Measurements from ENCODE around the gene CDK5RAP2.

Gene CDK5RAP2

GRCh38 chr9:120410925-120411501, 169.0 kb downstream of the CDK5RAP2 start:
- DNase-seq (ENCODE audit: extremely low read depth in 1 of 2, low read depth in 1 of 2) = no peak

DNA sequence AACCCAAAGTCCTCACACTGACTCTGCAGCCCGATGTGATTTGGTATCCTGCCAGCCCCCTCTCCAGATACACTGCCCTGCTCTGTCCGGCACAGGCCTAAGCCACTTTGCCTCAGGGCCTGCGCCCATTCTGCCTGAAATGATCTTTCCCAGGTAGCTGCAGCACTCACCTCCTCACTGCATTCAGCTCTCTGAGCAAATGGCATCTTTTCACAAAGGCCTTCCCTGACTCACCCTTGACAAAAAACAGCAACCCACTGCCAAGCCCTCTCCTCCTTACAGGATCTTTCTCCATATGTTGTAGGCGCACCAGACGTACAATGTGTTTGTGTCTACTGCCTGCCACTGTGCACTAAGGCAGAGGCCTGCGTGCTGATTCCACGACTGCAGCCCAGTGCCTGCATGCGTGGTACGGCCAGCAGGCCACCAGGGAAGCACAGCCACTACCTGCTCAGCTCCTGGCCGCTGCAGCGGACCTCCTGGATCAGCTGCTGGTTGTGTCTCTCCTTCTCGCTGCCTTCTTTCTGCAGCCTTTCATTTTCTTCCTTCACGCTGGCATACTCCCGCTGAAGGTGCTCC, 171.2 kb downstream of the CDK5RAP2 start:
- no peak for DNase-seq (ENCODE audit: extremely low read depth in 1 of 2, low read depth in 1 of 2)

GRCh38 chr9:120405860-120406259, 174.1 kb downstream of the CDK5RAP2 start:
- no peak for DNase-seq (ENCODE audit: extremely low read depth in 1 of 2, low read depth in 1 of 2)

GRCh38 chr9:120405134-120405533, 174.8 kb downstream of the CDK5RAP2 start:
- DNase-seq (ENCODE audit: extremely low read depth in 1 of 2, low read depth in 1 of 2) = no peak

DNA sequence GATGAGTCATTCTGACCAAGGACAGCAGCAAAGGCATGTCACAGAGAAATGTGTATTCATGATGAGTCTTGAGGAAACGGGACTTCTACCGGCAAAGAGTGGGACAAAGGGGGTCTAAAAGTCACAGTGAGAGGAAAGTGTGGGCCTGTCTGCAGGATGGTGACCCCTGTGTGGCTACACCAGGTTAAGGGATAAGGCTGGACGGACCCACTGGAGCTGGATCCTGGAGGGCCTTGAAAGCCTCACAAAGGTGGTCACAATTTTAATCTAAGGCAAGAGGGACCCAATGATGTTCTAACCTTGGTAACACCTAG, 176.5 kb downstream of the CDK5RAP2 start:
- no peak for DNase-seq (ENCODE audit: extremely low read depth in 1 of 2, low read depth in 1 of 2)

- DNase-seq (ENCODE audit: extremely low read depth in 1 of 2, low read depth in 1 of 2) = no peak
These were observed 177.0 kb downstream of the CDK5RAP2 start for GRCh38 chr9:120402741-120403542.

DNA sequence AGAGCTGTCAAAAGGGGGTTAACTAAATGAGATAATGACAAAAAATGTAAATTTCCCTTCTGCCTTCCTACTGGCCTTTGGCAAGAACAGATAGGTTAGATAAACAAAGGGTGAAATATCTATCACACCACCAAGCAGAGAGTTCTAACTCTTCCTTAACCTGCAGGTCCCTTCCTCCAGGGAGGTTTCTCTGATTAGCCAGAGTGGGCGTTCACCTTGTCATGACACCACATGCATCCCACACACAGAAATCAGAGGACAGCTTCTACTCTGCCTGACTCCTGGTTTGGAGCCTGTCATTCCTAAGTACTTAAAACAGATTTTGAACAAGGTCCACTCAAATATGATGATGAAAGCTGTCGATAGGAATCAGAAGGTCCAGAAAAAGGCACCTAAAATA, 180.0 kb downstream of the CDK5RAP2 start:
- no peak for DNase-seq (ENCODE audit: extremely low read depth in 1 of 2, low read depth in 1 of 2)

- DNase-seq (ENCODE audit: extremely low read depth in 1 of 2, low read depth in 1 of 2) = no peak
These were observed 181.7 kb downstream of the CDK5RAP2 start for GRCh38 chr9:120398286-120398685.

GRCh38 chr9:120397453-120397852, 182.5 kb downstream of the CDK5RAP2 start:
- no peak for DNase-seq (ENCODE audit: extremely low read depth in 1 of 2, low read depth in 1 of 2)

- DNase-seq (ENCODE audit: extremely low read depth in 1 of 2, low read depth in 1 of 2) = no peak
These were observed 183.0 kb downstream of the CDK5RAP2 start for GRCh38 chr9:120396931-120397330.

GRCh38 chr9:120396418-120396817, 183.5 kb downstream of the CDK5RAP2 start:
- no peak for DNase-seq (ENCODE audit: extremely low read depth in 1 of 2, low read depth in 1 of 2)

DNA sequence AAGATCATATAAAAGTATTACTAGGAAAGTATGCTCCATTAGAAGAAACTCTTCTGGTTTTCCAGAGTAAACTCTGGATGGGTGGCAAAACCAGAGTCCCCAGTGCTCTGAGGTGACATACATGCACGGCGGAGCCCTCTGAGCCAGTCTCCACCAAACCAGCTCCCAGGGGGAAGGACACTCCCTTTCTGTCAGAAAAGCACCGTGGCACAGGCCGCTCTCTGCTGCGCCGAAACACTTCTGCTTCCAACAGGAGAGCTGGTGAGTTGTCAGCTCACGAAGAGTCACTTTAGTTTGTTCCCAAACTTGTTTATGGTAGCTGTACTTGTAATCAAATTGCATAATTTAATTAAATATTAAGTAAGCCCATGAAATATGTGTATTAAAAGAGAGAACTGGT, 184.6 kb downstream of the CDK5RAP2 start:
- DNase-seq (ENCODE audit: extremely low read depth in 1 of 2, low read depth in 1 of 2) = no peak

GRCh38 chr9:120394058-120394669, 185.8 kb downstream of the CDK5RAP2 start:
- DNase-seq (ENCODE audit: extremely low read depth in 1 of 2, low read depth in 1 of 2) = no peak

DNA sequence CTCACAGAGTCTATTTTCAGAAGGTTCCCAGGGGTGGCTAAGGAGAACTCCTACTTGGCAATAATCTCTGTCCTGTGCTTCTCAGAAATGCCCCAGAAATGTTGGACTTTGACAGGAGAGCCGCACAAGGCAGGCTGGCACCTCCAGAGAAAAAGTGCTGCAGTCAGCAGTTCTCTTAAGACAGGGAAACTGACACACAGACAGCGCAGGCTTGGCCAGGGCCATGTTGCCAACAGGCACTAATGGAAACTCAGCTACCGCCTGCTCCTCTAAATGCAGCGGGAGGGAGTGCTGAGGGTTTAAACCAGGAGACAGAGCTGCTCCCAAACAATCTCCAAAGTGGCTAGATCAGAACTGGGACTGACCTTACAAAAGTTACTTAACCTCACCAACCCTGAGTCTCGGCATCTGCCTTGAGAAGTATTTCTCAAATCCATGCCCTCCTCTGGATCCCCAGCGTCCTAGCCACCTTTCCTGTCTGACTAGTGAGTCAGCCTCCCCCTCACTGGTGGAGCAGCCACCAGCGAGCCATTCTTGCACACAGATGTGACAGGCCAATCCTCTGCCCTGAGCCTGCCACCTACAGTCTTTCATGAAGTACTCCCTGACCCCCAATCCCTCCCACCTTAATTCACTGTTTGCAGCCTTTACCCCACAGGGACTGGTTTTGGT, 186.4 kb downstream of the CDK5RAP2 start:
- no peak for DNase-seq (ENCODE audit: extremely low read depth in 1 of 2, low read depth in 1 of 2)

DNA sequence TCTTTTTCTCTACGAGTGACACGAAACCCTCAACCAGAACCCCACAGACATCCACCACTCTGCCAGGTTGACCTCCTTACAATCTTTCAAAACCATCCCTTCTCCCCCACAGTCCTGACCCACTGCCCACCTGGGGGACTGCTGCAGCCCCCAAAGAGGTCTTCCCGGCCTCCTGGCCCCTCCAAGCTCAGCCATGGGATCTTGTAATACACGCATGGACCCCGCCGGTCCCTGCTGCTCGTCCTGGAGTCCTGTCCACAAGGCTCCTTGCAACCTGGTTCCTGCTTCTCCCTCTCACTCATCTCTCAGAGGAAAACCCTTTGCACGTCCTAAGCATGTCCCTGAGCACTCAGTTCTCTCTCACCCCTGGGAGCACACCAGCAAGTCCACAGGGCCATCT, 187.3 kb downstream of the CDK5RAP2 start:
- DNase-seq (ENCODE audit: extremely low read depth in 1 of 2, low read depth in 1 of 2) = no peak

DNA sequence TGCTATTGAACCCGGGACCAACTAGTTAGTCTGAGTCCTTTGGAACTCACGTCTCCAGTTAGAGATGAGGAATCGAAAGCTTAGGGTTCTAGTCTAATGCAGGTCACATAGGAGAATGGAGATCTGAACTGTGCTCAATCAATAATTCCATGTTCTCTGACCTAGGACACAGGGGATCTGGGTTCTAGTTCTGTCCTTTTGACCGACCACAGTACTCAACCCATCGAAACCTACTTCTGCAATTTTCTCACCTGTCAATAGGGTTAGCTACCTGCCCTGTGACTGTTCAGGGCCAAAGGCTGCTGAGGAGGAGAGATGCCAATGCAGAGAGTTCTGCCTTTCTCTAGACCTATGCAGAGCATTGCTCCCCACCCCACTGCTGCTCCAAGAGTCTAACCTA, 187.7 kb downstream of the CDK5RAP2 start:
- no peak for DNase-seq (ENCODE audit: extremely low read depth in 1 of 2, low read depth in 1 of 2)

DNA sequence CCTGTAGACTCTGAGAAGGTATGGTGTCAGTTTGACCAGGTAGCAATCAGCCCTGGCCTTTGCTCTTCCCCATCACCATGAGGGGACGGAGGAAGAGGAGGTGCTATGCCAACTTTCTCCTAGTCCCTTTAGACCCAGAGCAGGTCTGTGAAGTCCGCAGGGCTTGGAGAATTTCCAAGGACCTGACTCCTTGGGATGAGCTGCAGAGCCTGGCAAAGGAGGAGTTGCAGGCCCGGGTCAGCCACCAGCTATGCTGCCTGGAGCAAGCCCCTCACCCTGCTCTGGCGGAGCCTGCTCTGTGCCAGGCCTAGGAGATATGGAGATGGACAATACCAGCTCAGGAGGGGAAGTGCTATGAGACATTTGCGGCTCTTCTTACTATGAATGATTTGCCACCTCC, 188.3 kb downstream of the CDK5RAP2 start:
- DNase-seq (ENCODE audit: extremely low read depth in 1 of 2, low read depth in 1 of 2) = no peak

- DNase-seq (ENCODE audit: extremely low read depth in 1 of 2, low read depth in 1 of 2) = no peak
These were observed 189.3 kb downstream of the CDK5RAP2 start for GRCh38 chr9:120390637-120391190.

DNA sequence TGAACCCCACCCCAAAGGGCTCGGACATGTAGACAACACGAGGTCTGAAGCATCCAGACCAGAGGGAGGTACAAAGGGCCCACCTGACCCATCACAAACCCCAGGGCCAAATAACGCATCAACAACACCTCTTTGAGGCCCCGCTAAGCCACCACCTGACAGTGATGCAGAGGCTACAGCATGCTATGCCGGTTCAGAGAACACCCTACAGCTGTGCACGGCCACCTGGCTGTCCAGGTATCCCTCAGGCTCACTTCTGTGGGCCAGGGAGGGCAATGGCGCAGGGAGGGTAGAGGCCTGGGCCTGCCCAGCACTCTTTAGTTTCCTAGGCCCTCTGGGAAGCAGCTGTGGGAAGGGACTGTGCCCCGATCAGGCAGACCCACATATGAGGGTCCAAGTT, 190.1 kb downstream of the CDK5RAP2 start:
- no peak for DNase-seq (ENCODE audit: extremely low read depth in 1 of 2, low read depth in 1 of 2)

- no peak for DNase-seq (ENCODE audit: extremely low read depth in 1 of 2, low read depth in 1 of 2)
These were observed 190.7 kb downstream of the CDK5RAP2 start for GRCh38 chr9:120389300-120389699.
